ENCODE results near the gene PCNP.
"Not testable (repeated sequence)": the region's sequence is repeated elsewhere in the genome, so short reads cannot be mapped to it uniquely, and the experiment has no call there.

PCNP gene

DNA sequence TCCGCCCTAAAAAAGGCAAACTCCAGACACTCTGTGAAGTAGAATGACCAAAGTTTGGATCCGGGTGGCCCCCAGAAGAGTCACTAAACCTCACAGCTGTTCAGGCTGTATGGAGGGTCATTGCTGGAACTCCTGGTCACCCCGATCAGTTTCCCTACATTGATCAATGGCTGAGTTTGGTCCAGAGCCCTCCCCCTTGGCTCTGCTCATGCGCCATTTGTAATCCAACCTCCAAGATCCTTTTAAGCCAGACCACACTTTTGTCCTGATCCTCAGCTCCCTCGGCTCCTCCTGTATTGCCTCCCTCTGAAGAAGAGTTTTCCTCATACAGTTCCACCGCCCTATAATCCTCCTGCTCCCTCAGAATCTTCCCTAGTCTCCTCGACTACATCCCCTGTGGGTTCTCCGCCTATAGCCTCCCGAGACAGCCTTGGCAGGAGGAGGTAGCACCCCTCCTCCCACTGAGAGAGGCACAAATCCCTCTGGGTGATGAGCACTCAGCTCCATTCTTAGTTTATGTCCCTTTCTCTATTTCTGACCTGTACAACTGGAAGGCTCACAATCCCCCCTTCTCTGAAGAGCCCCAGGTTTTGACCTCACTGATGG lies 60.7 kb downstream of the PCNP start:
- DNase-seq = no peak

- DNase-seq = no peak
These were observed 61.4 kb downstream of the PCNP start for GRCh38 chr3:101635345-101635744.

DNA sequence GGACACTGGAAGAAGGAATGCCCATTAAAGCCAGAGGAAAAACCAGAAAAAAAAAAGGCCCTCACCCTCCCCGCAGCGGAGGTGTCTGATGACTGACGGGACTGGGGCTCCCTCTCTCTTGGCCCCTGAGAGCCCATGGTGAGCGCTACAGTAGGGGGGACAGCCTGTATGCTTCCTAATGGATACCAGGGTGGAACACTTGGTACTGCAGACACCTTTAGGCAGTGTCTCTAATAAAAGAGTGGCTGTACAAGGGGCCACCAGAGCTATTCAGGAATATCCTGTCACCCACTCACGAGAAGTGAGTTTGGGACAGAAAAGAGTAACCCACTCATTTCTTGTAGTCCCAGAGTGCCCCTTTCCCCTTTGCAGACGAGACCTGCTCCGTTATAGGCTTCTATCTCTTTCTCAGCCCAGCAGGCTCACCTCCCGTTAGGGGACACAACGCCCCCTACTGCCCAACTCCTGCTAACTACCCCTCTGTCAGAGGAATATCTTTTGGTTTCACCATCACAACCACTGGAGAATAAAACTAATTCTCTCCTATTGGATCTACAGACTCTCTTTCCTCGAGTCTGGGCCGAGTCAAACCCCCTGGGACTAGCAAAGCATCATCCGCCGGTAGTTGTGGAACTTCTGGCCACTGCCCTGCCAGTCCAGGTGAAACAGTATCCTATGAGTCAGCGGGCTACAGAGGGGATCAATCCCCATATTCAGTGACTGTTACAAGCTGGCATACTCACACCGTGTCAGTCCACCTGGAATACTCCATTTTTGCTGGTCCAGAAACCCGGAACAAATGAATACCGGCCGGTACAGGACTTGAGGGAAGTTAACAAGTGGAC lies 62.2 kb downstream of the PCNP start:
- DNase-seq = peak; percentile 47

DNA sequence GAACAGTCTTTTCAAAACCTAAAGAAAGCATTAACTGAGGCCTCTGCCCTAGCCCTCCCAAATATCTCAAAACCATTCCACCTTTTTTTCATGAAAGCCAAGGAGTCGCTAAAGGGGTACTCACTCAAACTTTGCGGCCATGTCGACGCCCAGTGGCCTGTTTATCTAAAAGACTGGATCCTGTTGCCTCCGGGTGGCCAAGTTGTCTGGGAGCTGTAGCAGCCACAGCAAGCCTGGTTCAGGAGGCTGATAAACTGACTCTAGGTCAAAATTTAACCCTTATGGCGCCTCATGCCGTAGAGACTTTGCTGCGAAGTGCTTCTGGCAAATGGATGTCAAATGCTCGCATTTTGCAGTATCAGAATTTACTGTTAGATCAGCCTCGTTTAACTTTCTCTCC lies 63.5 kb downstream of the PCNP start:
- no peak for DNase-seq

DNA sequence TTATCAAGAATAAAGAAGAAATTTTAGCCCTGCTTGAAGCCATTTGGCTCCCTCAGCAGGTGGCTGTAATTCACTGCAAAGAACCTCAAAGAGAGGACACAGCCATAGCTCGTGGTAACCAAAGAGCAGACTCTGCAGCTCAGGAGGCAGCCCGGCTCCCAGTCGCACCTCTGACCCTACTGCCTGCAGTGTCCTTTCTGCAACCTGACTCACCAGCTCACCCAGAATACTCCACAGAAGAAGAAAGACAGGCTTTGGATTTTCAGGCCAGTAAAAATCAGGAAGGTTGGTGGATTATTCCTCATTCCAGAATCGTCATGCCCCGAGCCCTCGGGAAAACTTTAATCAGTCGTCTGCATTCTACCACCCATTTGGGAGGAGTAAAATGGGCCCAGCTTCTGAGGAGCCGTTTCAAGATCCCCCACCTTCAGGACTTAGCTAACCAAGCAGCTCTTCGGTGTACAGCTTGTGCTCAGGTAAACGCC lies 64.3 kb downstream of the PCNP start:
- no peak for DNase-seq

GRCh38 chr3:101639280-101639963 lies 65.4 kb downstream of the PCNP start:
- no peak for DNase-seq

DNA sequence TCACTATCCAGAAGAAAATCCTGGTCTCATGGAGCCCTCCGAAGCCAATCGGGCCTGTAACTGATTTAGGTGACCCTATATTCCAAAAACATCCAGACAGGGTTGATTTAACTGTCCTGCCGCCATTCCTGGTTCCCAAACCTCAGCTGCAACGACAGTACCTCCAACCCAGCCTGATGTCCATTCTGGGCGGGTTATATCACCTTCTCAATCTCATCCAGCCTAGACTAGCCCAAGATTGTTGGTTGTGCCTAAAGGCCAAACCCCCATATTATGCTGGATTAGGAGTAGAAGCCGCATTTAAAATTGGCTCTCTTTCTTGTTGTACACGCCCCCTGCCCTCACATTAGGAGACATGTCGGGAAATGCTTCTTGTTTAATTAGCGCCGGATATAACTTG lies 66.3 kb downstream of the PCNP start:
- no peak for DNase-seq

- not testable (repeated sequence) for DNase-seq
These were observed 67.6 kb downstream of the PCNP start for GRCh38 chr3:101641397-101642115.

GRCh38 chr3:101642441-101642840 lies 68.5 kb downstream of the PCNP start:
- DNase-seq = no peak

DNA sequence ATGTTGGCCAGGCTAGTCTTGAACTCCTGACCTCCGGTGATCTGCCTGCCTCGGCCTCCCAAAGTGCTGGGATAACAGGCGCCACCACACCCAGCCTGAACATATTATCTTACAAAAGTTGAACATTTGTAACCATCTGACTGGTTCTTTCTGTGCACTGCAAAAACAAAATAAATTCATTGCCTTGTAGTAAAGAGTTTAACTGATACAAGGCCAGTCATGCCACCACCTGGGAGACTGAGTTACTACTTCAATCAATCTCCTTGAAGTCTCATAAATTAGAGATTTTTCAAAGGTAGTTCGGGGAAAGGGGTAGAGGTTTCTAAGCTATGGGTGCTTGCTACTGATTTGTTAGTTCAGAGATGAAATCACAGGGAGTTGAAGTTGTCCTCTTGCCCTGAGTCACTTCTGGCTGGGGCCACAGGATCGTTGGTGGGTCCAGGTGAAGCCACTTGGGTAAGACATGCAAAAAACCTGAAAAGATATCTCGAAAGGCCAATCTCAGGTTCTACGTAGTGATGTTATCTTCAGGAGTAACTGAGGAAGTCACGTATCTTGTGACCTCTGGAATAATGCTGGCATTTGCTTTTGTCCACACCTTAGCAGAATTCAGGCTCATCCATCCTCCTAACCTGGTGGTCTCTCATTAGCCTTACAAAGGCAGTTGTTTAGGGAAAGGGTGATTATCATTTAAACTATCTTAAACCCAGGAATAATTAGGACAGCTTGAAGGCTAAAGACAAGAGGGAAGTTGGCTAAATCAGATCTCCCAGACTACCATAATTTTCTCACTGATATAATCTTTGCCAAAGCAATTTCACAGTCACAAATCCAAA lies 69.2 kb downstream of the PCNP start:
- no peak for DNase-seq

Measured in kidney glomerular epithelial cell (primary cell).